H1 (cell line): ENCODE data around the gene POLA2. TPM values are rescaled to one million over a fixed set of nuclear protein-coding genes. Genes with fewer than 3 reads are reported as not detected.

Experiments
- CTCF ChIA-PET: fragments of 300-600 bp; sonication (Branson Sonifier 250); formaldehyde crosslinking; loops from one replicate; lab custom pipeline; 2021; ENCODE audit not compliant: partially characterized antibody; lab: Charles Lee
- POLR2A ChIA-PET: fragments of 300-600 bp; sonication (Branson Sonifier 250); formaldehyde crosslinking; loops from one replicate; lab custom pipeline; 2021; ENCODE audit warnings: inconsistent platforms; ENCODE audit not compliant: partially characterized antibody; lab: Charles Lee
- DNase-seq, 2 experiments: peaks; one replicate each; pipeline versions ENCODE4 v3.0.0 to v3.0.0-alpha.2; 2010 to 2022; ENCODE audit warnings: low spot score in 2 of 2, low read depth in 1 of 2, mixed read lengths in 1 of 2
- FAIRE-seq: peaks from 2 replicates; lab custom pipeline; 2011; peaks lifted over from hg19 to GRCh38; lab: Jason Lieb, UNC
- H2AFZ ChIP-seq: 2 replicates; pipeline ENCODE4 v1.8.1; 2012; ENCODE audit warnings: low read length, inconsistent platforms
- H2AK5ac ChIP-seq: 2 replicates; pipeline ENCODE4 v1.6.1; 2013; ENCODE audit warnings: low read depth, low read length
- H2BK120ac ChIP-seq: replicated peaks from 2 replicates; pipeline ENCODE3; 2013; ENCODE audit warnings: low read depth, low read length, inconsistent platforms
- H2BK12ac ChIP-seq: 2 replicates; pipeline ENCODE4 v1.6.1; 2013; ENCODE audit warnings: low read depth, low read length
- H2BK15ac ChIP-seq: 2 replicates; pipeline ENCODE4 v1.6.1; 2013; ENCODE audit warnings: low read length
- H2BK20ac ChIP-seq: 2 replicates; pipeline ENCODE4 v1.6.1; 2013; ENCODE audit warnings: low read length
- H2BK5ac ChIP-seq: 2 replicates; pipeline ENCODE4 v1.6.1; 2013; ENCODE audit warnings: low read depth, low read length
- H3K14ac ChIP-seq: 2 replicates; pipeline ENCODE4 v1.6.1; 2013; ENCODE audit warnings: inconsistent platforms; ENCODE audit not compliant: insufficient read length
- H3K18ac ChIP-seq: 2 replicates; pipeline ENCODE4 v1.6.1; 2013; ENCODE audit warnings: low read length; ENCODE audit errors: extremely low read depth
- H3K23ac ChIP-seq: 2 replicates; pipeline ENCODE4 v1.6.1; 2013; ENCODE audit warnings: inconsistent platforms; ENCODE audit not compliant: insufficient read length
- H3K23me2 ChIP-seq: 2 replicates; pipeline ENCODE4 v1.6.1; 2013; ENCODE audit warnings: low read depth, low read length
- H3K27ac ChIP-seq: 2 replicates; pipeline ENCODE4 v1.6.1; 2011; ENCODE audit warnings: low read depth, low read length, inconsistent platforms
- H3K27me3 ChIP-seq, 4 experiments: replicated peaks in 1 of 4; 1 replicate in 1 of 4; 2 replicates in 3 of 4; pipeline versions ENCODE4 v1.6.1 to v1.8.1; 2011 to 2013; ENCODE audit warnings: low read length in 3 of 4, mild to moderate bottlenecking in 3 of 4, inconsistent platforms in 2 of 4, mixed read lengths in 2 of 4, moderate library complexity in 1 of 4; ENCODE audit not compliant: control insufficient read depth in 3 of 4, insufficient read depth in 3 of 4; ENCODE audit errors: extremely low read depth in 1 of 4
- H3K36me3 ChIP-seq, 4 experiments: 2 replicates each; pipeline versions ENCODE4 v1.6.1 to v1.8.1; 2011 to 2013; ENCODE audit warnings: mild to moderate bottlenecking in 4 of 4, low read length in 3 of 4, moderate library complexity in 2 of 4, control low read depth in 1 of 4, inconsistent platforms in 1 of 4; ENCODE audit not compliant: insufficient read depth in 4 of 4, control insufficient read depth in 2 of 4
- H3K4ac ChIP-seq: replicated peaks from 2 replicates; pipeline ENCODE3; 2013; ENCODE audit warnings: low read length, low read depth, mixed read lengths, inconsistent platforms; ENCODE audit not compliant: insufficient read length
- H3K4me1 ChIP-seq, 4 experiments: replicated peaks in 1 of 4; 1 replicate in 1 of 4; 2 replicates in 3 of 4; pipeline versions ENCODE4 v1.6.1 to v1.8.1; 2011 to 2013; ENCODE audit warnings: low read length in 3 of 4, inconsistent platforms in 2 of 4, mixed read lengths in 1 of 4; ENCODE audit not compliant: insufficient read depth in 4 of 4, control insufficient read depth in 3 of 4
- H3K4me2 ChIP-seq, 2 experiments: 2 replicates each; pipeline versions ENCODE4 v1.6.1 to v1.8.1; 2011 to 2013; ENCODE audit warnings: low read depth in 2 of 2, low read length in 2 of 2, control low read depth in 1 of 2, inconsistent platforms in 1 of 2, mild to moderate bottlenecking in 1 of 2; ENCODE audit not compliant: insufficient read depth in 1 of 2
- H3K4me3 ChIP-seq, 4 experiments: fragments of 200-600, 300-600 bp in 1 of 4; sonication (generic), shearing (Covaris generic), sonication (Bioruptor Twin) in 1 of 4; 2 replicates each; pipeline versions ENCODE4 v1.5.1 to v1.8.1; 2011 to 2016; ENCODE audit warnings: low read length in 4 of 4, low read depth in 3 of 4, control low read depth in 2 of 4, inconsistent platforms in 2 of 4, mild to moderate bottlenecking in 2 of 4, mixed read lengths in 1 of 4, moderate library complexity in 1 of 4; ENCODE audit not compliant: insufficient read depth in 2 of 4; ENCODE audit errors: extremely low read depth in 1 of 4
- H3K56ac ChIP-seq: replicated peaks from 2 replicates; pipeline ENCODE3; 2013; ENCODE audit warnings: low read depth, mild to moderate bottlenecking, mixed read lengths, low read length, inconsistent platforms; ENCODE audit not compliant: insufficient read length
- H3K79me1 ChIP-seq: 2 replicates; pipeline ENCODE4 v1.6.1; 2013; ENCODE audit warnings: low read depth, low read length, control low read depth
- H3K79me2 ChIP-seq, 2 experiments: 2 replicates each; pipeline versions ENCODE4 v1.6.1 to v1.8.1; 2012 to 2013; ENCODE audit warnings: low read length in 2 of 2, mild to moderate bottlenecking in 2 of 2, inconsistent platforms in 1 of 2; ENCODE audit not compliant: insufficient read depth in 2 of 2, control insufficient read depth in 1 of 2
- H3K9ac ChIP-seq, 4 experiments: replicated peaks in 1 of 4; 1 replicate in 1 of 4; 2 replicates in 3 of 4; pipeline versions ENCODE4 v1.6.1 to v1.8.1; 2011 to 2013; ENCODE audit warnings: low read depth in 3 of 4, low read length in 3 of 4, control low read depth in 2 of 4, mild to moderate bottlenecking in 2 of 4, moderate library complexity in 2 of 4, inconsistent platforms in 1 of 4; ENCODE audit errors: extremely low read depth in 1 of 4
- H3K9me3 ChIP-seq, 2 experiments: 2 replicates each; pipeline versions ENCODE4 v1.6.1 to v1.8.1; 2012 to 2013; ENCODE audit warnings: mild to moderate bottlenecking in 2 of 2, moderate library complexity in 2 of 2, control low read depth in 1 of 2, inconsistent platforms in 1 of 2, low read depth in 1 of 2, low read length in 1 of 2, mixed read lengths in 1 of 2; ENCODE audit not compliant: insufficient read depth in 2 of 2
- H4K20me1 ChIP-seq, 2 experiments: replicated peaks in 1 of 2; 2 replicates each; pipeline versions ENCODE3 to v1.8.1; 2011 to 2013; ENCODE audit warnings: inconsistent platforms in 2 of 2, low read length in 2 of 2, mild to moderate bottlenecking in 1 of 2; ENCODE audit not compliant: insufficient read depth in 2 of 2, control insufficient read depth in 1 of 2
- H4K5ac ChIP-seq: 2 replicates; pipeline ENCODE4 v1.6.1; 2013; ENCODE audit warnings: low read length, low read depth, mixed read lengths, inconsistent platforms; ENCODE audit not compliant: insufficient read length
- H4K8ac ChIP-seq: 2 replicates; pipeline ENCODE4 v1.8.0; 2013; ENCODE audit warnings: mild to moderate bottlenecking, moderate library complexity, low read length, inconsistent platforms; ENCODE audit not compliant: insufficient read depth; ENCODE audit errors: extremely low read depth
- H4K91ac ChIP-seq: replicated peaks from 2 replicates; pipeline ENCODE3; 2013; ENCODE audit warnings: low read length, mixed read lengths, inconsistent platforms; ENCODE audit not compliant: insufficient read length
- ASH2L ChIP-seq: fragments of 200-600, 300-600 bp; sonication (generic); IDR thresholded peaks from one replicate; pipeline ENCODE4 v1.7.1; 2017; ENCODE audit warnings: low read length
- BACH1 ChIP-seq: IDR thresholded peaks from 2 replicates; pipeline ENCODE4 v1.6.1; 2012; ENCODE audit warnings: low read length, improper control_type of control experiment
- CBX8 ChIP-seq: fragments of 300-800, 300-1000 bp; sonication (generic); IDR thresholded peaks from 2 replicates; pipeline ENCODE4 v1.7.1; 2016; ENCODE audit warnings: low read depth, low read length, borderline replicate concordance
- CHD1 ChIP-seq: IDR thresholded peaks from 2 replicates; pipeline ENCODE4 v1.6.1; 2012; ENCODE audit warnings: low read depth, low read length, improper control_type of control experiment
- HDAC2 ChIP-seq, 2 experiments: fragments of 300-600 bp in 1 of 2; sonication (generic) in 1 of 2; IDR thresholded peaks; 2 replicates each; pipeline ENCODE4 v1.6.1; 2011 to 2012; ENCODE audit warnings: low read depth in 2 of 2, low read length in 2 of 2, mild to moderate bottlenecking in 2 of 2, moderate library complexity in 2 of 2, borderline replicate concordance in 1 of 2, inconsistent platforms in 1 of 2
- JUN ChIP-seq: IDR thresholded peaks from 2 replicates; pipeline ENCODE4 v1.6.1; 2011; ENCODE audit warnings: low read depth, mild to moderate bottlenecking, improper control_type of control experiment, low read length
- KDM1A ChIP-seq: fragments of 200-600, 300-600 bp; sonication (generic); IDR thresholded peaks from 2 replicates; pipeline ENCODE4 v1.7.1; 2016; ENCODE audit warnings: mild to moderate bottlenecking, low read length, borderline replicate concordance
- SIRT6 ChIP-seq: IDR thresholded peaks from one replicate; pipeline ENCODE4 v1.7.1; 2012; ENCODE audit warnings: low read length, inconsistent platforms
- SP4 ChIP-seq: IDR thresholded peaks from 2 replicates; pipeline ENCODE4 v1.6.1; 2012; ENCODE audit warnings: low read length, inconsistent platforms
- SRF ChIP-seq: IDR thresholded peaks from 2 replicates; pipeline ENCODE4 v1.6.1; 2011; ENCODE audit warnings: mild to moderate bottlenecking, low read depth, low read length, moderate library complexity
- TCF12 ChIP-seq: IDR thresholded peaks from 2 replicates; pipeline ENCODE4 v1.6.1; 2011; ENCODE audit warnings: low read depth, mild to moderate bottlenecking, low read length
- WGBS, 2 experiments: shearing (Covaris generic) in 1 of 2; methylation state at CpG; one replicate each; pipeline versions ENCODE4 v1.1.6 to v1.1.7; 2013 to 2015; ENCODE audit warnings: low lambda C conversion rate in 2 of 2, mixed read lengths in 2 of 2, inconsistent platforms in 1 of 2, low coverage in 1 of 2, missing lambda C conversion rate in 1 of 2; ENCODE audit not compliant: insufficient replicate concordance in 2 of 2, insufficient coverage in 1 of 2, insufficient read length in 1 of 2; ENCODE audit errors: extremely low coverage in 1 of 2, missing lambda C conversion rate in 1 of 2; 5-methylcytosine and 5-hydroxymethylcytosine counted together
- polyA plus RNA-seq, 7 experiments: library from polyadenylated mRNA; depleted of rRNA in 3 of 7; stranded (reverse) in 5 of 7; unstranded in 2 of 7; fragments of >200 nt in 5 of 7; fragments of 200-250 nt in 2 of 7; gene quantifications; 1 replicate in 5 of 7; 2 replicates in 1 of 7; 4 replicates in 1 of 7; pipeline versions ENCODE4 v1.2.1 to v1.2.3, GENCODE V29; 2011 to 2013; ENCODE audit warnings: missing spikeins in 2 of 7, mixed read lengths in 2 of 7
- total RNA-seq: library from RNA; stranded (reverse); fragmentation: NEBNext Ultra II Directional; extraction: Animal tissue kit (Norgen Biotek cat#: 25700); gene quantifications from 2 replicates; pipeline ENCODE4 v1.2.1, GENCODE V29; 2021
- TF ChIP-seq, protein P1 (sequence below): IDR thresholded peaks from 2 replicates; pipeline ENCODE4 v1.6.1; 2012; ENCODE audit warnings: inconsistent platforms

The POLA2 gene
- total and polyA plus RNA-seq, 2 of the 8 experiments (the other 6 are each of a cell fraction or from before 2014, with no cell fraction given), result 31.2 to 55.9 TPM

DNA sequence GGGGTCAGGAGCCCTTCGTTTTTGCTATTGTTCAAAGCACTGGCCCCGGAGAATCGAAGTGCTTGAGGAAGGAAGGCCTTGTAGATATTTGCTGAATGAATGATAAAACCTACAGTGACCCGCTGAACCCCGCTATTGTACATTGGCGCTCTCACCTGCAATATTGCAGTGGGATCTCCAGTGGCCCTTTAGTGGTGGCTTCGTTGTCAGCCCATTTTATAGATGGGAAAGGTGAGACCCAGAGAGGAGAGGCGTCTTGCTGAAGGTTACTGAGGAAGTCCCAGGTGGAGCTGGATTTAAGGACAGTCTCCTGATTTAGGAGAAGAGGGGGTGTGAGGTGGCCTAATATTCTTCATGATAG lies 54.1 kb downstream of the POLA2 start:
- POLR2A ChIA-PET, result interaction anchor here (0.6 to 14.1 kb wide), 19 partner anchors 13 to 193 kb away, joined by 3 to 208 read pairs (median 4); partner anchors contain the start of genes CAPN1, DPF2, POLA2 and TIGD3
- Histone ChIP-seq H3K4ac (no peak overlapping the region), H3K9me3 (no peaks in the 10 kb centered on the region), H3K9ac (no peak overlapping the region), H3K14ac (no peak overlapping the region), H3K4me1 (peaks cover 0 to 13% (median 11%) of the 10 kb centered on the region in 4 experiments; a peak in 6 of 7 replicates), H4K91ac (peak overlapping the region; percentile 18), H4K20me1 (peaks cover 4 to 17% of the 10 kb centered on the region in 2 experiments), H2BK15ac (peak overlapping the region; percentile 72; the same call in 1 of the 2 replicates), H2BK20ac (peak overlapping the region; percentile 72; the same call in 1 of the 2 replicates), H3K4me2 (peak overlapping the region; percentile 78 to 79), H2AK5ac (0 out of 2 replicates have a peak overlapping the region, but pooled peaks have one; percentile 2), H4K8ac (no peak overlapping the region), H3K27ac (no peak overlapping the region), H3K79me2 (peaks cover 0 to 16% of the 10 kb centered on the region in 2 experiments; a peak in 2 of 4 replicates), H3K27me3 (peaks cover 0 to 15% (median 10%) of the 10 kb centered on the region in 4 experiments; a peak in 5 of 7 replicates), H3K56ac (no peak overlapping the region), H2BK12ac (0 out of 2 replicates have a peak overlapping the region, but pooled peaks have one; percentile 86), H3K18ac (peak overlapping the region; percentile 48), H3K23ac (no peak overlapping the region), H3K4me3 (peak overlapping the region in 3 of 4 experiments; percentile 66 to 84 (median 69); a peak in 7 of 8 replicates), H4K5ac (no peak overlapping the region), H2AFZ (no peak overlapping the region), H3K36me3 (peaks cover 0 to 2% (median 0%) of the 10 kb centered on the region in 4 experiments; a peak in 3 of 8 replicates), H2BK5ac (peak overlapping the region; percentile 85; the same call in 1 of the 2 replicates), H2BK120ac (no peak overlapping the region), H3K23me2 (peaks cover 7% of the 10 kb centered on the region; the same call in 1 of the 2 replicates), H3K79me1 (peaks cover 7% of the 10 kb centered on the region; the same call in 1 of the 2 replicates)
- WGBS, 2 experiments, result 35% methylated on average over 8 of the region's 8 CpGs; no CpG with 5 or more reads in 1 of the 2 experiments
- CTCF ChIA-PET, result interaction anchor here (0.7 to 52.8 kb wide), 26 partner anchors 10 to 289 kb away, joined by 3 to 1179 read pairs (median 5); partner anchors contain the start of gene DPF2
- TF ChIP-seq HDAC2 (IDR thresholded peaks at IDR 0.05; ENCODE audit: borderline replicate concordance in 1 of 2, low read depth in 2 of 2, low read length in 2 of 2), result no peak; a peak in 1 of 4 replicates
- no peak for TF ChIP-seq BACH1
- no peak for TF ChIP-seq SIRT6
- TF ChIP-seq CHD1, result no peak
- no peak for TF ChIP-seq SRF
- TF ChIP-seq CBX8, result no peak
- no peak for TF ChIP-seq TCF12
- TF ChIP-seq, protein P1, sequence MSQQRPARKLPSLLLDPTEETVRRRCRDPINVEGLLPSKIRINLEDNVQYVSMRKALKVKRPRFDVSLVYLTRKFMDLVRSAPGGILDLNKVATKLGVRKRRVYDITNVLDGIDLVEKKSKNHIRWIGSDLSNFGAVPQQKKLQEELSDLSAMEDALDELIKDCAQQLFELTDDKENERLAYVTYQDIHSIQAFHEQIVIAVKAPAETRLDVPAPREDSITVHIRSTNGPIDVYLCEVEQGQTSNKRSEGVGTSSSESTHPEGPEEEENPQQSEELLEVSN, result no peak; the same call in 1 of the 2 replicates
- no peak for TF ChIP-seq ASH2L
- TF ChIP-seq SP4, result 0 out of 2 replicates have a peak, but pooled peaks have one; percentile 6
- TF ChIP-seq KDM1A, result peak; percentile 93
- no peak for TF ChIP-seq JUN
- no peak for FAIRE-seq
- no peak for DNase-seq
